OCI-LY1 (cell line): ENCODE results near the gene UTRN.

ENCODE experiments used
- H2AFZ ChIP-seq: fragments of 200-600 bp; sonication (generic), shearing (Covaris generic); 2 replicates; pipeline ENCODE4 v1.6.0; 2014; ENCODE audit warnings: antibody characterized with exemption, mild to moderate bottlenecking, low read length
- H3F3A ChIP-seq: fragments of 200-600 bp; sonication (generic), shearing (Covaris generic); 2 replicates; pipeline ENCODE4 v1.6.0; 2014; ENCODE audit warnings: mild to moderate bottlenecking, antibody characterized with exemption, low read length, moderate library complexity; ENCODE audit not compliant: insufficient read depth
- H3K27ac ChIP-seq: fragments of 200-600 bp; sonication (generic); 2 replicates; pipeline ENCODE4 v1.5.1; 2014; ENCODE audit warnings: low read length, mixed run types, mild to moderate bottlenecking, low read depth; ENCODE audit not compliant: poor library complexity, severe bottlenecking
- H3K27me3 ChIP-seq: fragments of 200-600 bp; sonication (generic); 2 replicates; pipeline ENCODE4 v1.6.0; 2014; ENCODE audit warnings: antibody characterized with exemption, mild to moderate bottlenecking, low read length, moderate library complexity; ENCODE audit not compliant: insufficient read depth
- H3K36me3 ChIP-seq: fragments of 200-600 bp; sonication (generic); 2 replicates; pipeline ENCODE4 v1.6.1; 2014; ENCODE audit warnings: mild to moderate bottlenecking, antibody characterized with exemption, low read length, moderate library complexity, mixed read lengths; ENCODE audit not compliant: insufficient read depth
- H3K4me1 ChIP-seq: fragments of 200-600 bp; sonication (generic); 2 replicates; pipeline ENCODE4 v1.5.1; 2014; ENCODE audit warnings: mild to moderate bottlenecking, low read length, moderate library complexity; ENCODE audit not compliant: insufficient read depth, severe bottlenecking
- H3K4me2 ChIP-seq: fragments of 200-600 bp; sonication (generic), shearing (Covaris generic); 2 replicates; pipeline ENCODE4 v1.6.1; 2014; ENCODE audit warnings: low read length
- H3K4me3 ChIP-seq: fragments of 200-600 bp; sonication (generic); 2 replicates; pipeline ENCODE4 v1.5.1; 2014; ENCODE audit warnings: low read length, low read depth, mild to moderate bottlenecking, mixed read lengths; ENCODE audit not compliant: poor library complexity, severe bottlenecking
- H3K79me2 ChIP-seq: fragments of 200-600 bp; shearing (Covaris generic); 2 replicates; pipeline ENCODE4 v1.6.1; 2016; ENCODE audit warnings: mixed run types, low read length, mixed read lengths; ENCODE audit not compliant: insufficient read depth
- H3K9ac ChIP-seq: fragments of 200-600 bp; sonication (generic), shearing (Covaris generic); 2 replicates; pipeline ENCODE4 v1.6.1; 2014; ENCODE audit warnings: mild to moderate bottlenecking, low read length, mixed read lengths
- H3K9me2 ChIP-seq: fragments of 200-600 bp; sonication (generic), shearing (Covaris generic); 2 replicates; pipeline ENCODE4 v1.6.1; 2014; ENCODE audit warnings: low read depth, mild to moderate bottlenecking, low read length, mixed read lengths
- H3K9me3 ChIP-seq: fragments of 200-600 bp; shearing (Covaris generic); 2 replicates; pipeline ENCODE4 v1.6.1; 2014; ENCODE audit warnings: low read length, mixed read lengths
- H4K20me1 ChIP-seq: fragments of 200-600 bp; sonication (generic), shearing (Covaris generic); 2 replicates; pipeline ENCODE4 v1.6.0; 2016; ENCODE audit warnings: mild to moderate bottlenecking, low read length; ENCODE audit not compliant: insufficient read depth
- EZH2 ChIP-seq: fragments of 200-600 bp; sonication (generic), shearing (Covaris generic); IDR thresholded peaks from 2 replicates; pipeline ENCODE4 v1.8.0; 2017; ENCODE audit warnings: borderline replicate concordance, mixed run types, mild to moderate bottlenecking, antibody characterized with exemption, low read length, moderate library complexity, mixed read lengths
- TF ChIP-seq, protein P1 (sequence below): fragments of 200-600 bp; sonication (generic), shearing (Covaris generic); IDR thresholded peaks from 2 replicates; pipeline ENCODE4 v1.5.1; 2017; ENCODE audit warnings: mild to moderate bottlenecking, antibody characterized with exemption, low read length, moderate library complexity, mixed read lengths

The UTRN gene

DNA sequence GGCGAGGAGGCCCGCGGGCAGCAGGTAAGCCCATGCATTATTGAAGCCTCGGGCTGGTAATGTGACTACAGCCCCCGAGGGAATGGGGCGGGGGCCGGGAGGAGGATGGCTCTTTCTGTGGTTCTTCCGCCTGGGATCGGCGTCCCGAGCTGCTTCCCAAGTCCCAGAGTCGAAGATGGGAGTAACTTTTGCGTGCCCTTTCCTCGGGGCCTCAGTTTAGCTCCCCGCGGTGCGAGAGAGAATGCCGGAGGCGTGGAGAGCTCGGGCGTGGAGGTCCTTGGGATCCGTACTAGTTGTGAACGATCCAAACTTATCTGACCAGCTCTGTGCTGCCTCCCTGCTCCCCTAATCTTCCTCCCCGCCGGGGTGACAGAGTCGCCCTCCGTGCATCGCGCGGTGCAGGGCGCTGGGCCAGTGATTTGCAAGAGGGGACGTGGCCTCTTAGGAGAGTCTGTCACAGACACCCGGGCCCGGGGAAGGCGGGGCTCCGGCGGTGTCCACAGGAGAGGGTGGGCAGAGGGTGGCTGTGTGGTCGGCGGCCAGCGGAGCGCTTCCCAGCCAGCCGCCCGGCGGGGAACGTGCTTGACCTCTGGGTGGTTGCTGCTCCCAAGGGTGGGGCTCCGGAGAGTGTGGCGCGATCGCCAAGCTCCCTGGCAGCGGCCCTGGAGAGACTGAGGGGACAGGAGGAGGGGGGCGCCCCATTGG lies 815 bp downstream of the UTRN start:
- no peaks in the 10 kb centered on the region for H3K4me1 ChIP-seq
- no peaks in the 10 kb centered on the region for H3K79me2 ChIP-seq
- H3K27me3 ChIP-seq, result no peaks in the 10 kb centered on the region
- no peaks in the 10 kb centered on the region for H3K9me3 ChIP-seq
- peak overlapping the region; percentile 42 for H3K4me3 ChIP-seq
- no peaks in the 10 kb centered on the region for H4K20me1 ChIP-seq
- peak overlapping the region; percentile 22 for H3K4me2 ChIP-seq
- H3K9ac ChIP-seq, result no peak overlapping the region
- H3K36me3 ChIP-seq, result no peaks in the 10 kb centered on the region
- no peak overlapping the region for H2AFZ ChIP-seq
- H3K9me2 ChIP-seq, result no peaks in the 10 kb centered on the region
- no peak overlapping the region for H3K27ac ChIP-seq
- TF ChIP-seq, protein P1, sequence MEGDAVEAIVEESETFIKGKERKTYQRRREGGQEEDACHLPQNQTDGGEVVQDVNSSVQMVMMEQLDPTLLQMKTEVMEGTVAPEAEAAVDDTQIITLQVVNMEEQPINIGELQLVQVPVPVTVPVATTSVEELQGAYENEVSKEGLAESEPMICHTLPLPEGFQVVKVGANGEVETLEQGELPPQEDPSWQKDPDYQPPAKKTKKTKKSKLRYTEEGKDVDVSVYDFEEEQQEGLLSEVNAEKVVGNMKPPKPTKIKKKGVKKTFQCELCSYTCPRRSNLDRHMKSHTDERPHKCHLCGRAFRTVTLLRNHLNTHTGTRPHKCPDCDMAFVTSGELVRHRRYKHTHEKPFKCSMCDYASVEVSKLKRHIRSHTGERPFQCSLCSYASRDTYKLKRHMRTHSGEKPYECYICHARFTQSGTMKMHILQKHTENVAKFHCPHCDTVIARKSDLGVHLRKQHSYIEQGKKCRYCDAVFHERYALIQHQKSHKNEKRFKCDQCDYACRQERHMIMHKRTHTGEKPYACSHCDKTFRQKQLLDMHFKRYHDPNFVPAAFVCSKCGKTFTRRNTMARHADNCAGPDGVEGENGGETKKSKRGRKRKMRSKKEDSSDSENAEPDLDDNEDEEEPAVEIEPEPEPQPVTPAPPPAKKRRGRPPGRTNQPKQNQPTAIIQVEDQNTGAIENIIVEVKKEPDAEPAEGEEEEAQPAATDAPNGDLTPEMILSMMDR, result no peak
- TF ChIP-seq EZH2, result no peak
- H3F3A ChIP-seq, result no peaks in the 10 kb centered on the region

DNA sequence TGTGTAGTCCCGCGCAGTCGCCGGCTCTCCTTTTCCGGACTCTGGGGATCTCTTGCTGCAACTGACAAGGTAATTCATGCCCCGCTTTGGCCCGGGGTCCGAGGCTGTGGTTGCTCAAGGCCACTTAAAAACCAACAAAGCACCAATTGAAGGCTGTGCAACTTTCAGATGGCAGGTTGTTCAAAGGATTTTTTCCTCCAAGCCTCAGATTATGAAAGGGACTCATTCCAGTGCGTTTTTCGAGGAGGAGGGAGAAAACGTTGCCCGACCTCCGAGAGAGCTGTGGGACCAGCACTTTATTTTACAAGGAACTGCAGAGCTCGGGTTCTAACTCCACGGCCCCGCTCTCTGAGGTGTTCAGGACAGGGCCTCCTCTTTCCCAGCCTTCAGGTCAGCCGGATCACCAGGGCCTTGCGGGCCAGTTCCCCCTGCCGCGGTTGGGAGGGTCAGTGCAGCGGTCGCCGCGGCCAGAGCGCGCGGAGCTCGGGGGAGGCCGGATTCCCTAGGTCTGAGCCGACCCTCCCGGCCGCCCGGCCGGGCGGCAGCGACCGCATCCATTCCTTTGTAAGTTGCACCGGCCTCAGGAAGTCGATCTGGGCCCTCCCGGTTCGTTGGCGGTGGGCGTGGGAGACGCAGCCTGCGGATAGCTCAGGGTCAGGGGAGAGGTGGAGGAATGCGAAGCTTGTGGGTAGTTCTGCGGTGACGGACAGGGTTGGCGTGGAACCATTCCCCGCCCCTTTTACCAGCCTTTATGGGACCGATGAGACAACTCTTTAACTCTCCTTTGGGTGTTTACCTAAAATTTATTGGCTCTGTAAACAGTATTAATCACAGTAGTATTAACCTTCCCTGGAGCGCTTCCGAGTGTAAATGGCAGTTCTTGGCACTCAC lies 1.6 kb downstream of the UTRN start:
- Histone ChIP-seq H3K79me2 (no peaks in the 10 kb centered on the region), H3K4me3 (peak overlapping the region; percentile 9), H3K4me2 (no peak overlapping the region; the same call in 1 of the 2 replicates), H3K27ac (no peak overlapping the region), H3F3A (no peaks in the 10 kb centered on the region), H3K9me2 (no peaks in the 10 kb centered on the region), H3K9ac (no peak overlapping the region), H2AFZ (no peak overlapping the region), H4K20me1 (no peaks in the 10 kb centered on the region), H3K4me1 (no peaks in the 10 kb centered on the region), H3K27me3 (no peaks in the 10 kb centered on the region), H3K9me3 (no peaks in the 10 kb centered on the region), H3K36me3 (no peaks in the 10 kb centered on the region)
- no peak for TF ChIP-seq EZH2
- TF ChIP-seq, protein P1, result no peak

DNA sequence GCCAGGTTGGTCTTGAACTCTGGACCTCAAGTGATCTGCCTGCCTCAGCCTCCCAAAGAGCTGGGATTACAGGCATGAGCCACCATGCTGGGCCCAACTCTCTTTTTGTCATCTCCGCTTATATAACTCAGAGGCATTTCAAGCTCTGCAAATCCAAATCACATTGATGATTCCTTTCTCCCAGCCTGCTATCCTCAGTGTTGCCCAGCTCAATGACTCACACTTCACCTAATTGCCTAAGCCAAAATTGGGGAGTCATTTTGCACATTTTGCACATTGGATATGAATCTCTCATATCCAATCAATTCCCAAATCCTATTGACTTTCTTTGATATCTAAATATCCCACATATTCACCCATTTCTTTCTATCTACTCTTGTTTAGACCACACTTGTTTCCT lies 3.9 kb downstream of the UTRN start:
- no peaks in the 10 kb centered on the region for H3K9me2 ChIP-seq
- H3K27ac ChIP-seq, result no peak overlapping the region
- no peaks in the 10 kb centered on the region for H3K36me3 ChIP-seq
- H3K79me2 ChIP-seq, result no peaks in the 10 kb centered on the region
- H3K9ac ChIP-seq, result no peak overlapping the region
- H3K9me3 ChIP-seq, result no peaks in the 10 kb centered on the region
- H4K20me1 ChIP-seq, result no peaks in the 10 kb centered on the region
- H2AFZ ChIP-seq, result no peak overlapping the region
- TF ChIP-seq, protein P1, result no peak
- no peak for TF ChIP-seq EZH2
- H3F3A ChIP-seq, result no peaks in the 10 kb centered on the region
- no peak overlapping the region for H3K4me3 ChIP-seq
- no peaks in the 10 kb centered on the region for H3K4me1 ChIP-seq
- H3K4me2 ChIP-seq, result no peak overlapping the region
- no peaks in the 10 kb centered on the region for H3K27me3 ChIP-seq
